ENCODE measurements around the gene PRXL2C. TPM values are rescaled to one million over a fixed set of nuclear protein-coding genes. Genes with fewer than 3 reads are reported as not detected.

PRXL2C gene
- polyA plus RNA-seq, 1 of the 3 experiments (the other 2 are of a cell fraction) = 8.4 TPM

GRCh38 chr9:96661711-96662110 is 6.6 kb upstream of the PRXL2C start (continued):
- no peak for TF ChIP-seq RXRA (IDR thresholded peaks at IDR 0.05; ENCODE audit: borderline replicate concordance, low read depth)
- no peak for TF ChIP-seq TEAD4 (IDR thresholded peaks at IDR 0.05; ENCODE audit: borderline replicate concordance, insufficient read depth)

DNA sequence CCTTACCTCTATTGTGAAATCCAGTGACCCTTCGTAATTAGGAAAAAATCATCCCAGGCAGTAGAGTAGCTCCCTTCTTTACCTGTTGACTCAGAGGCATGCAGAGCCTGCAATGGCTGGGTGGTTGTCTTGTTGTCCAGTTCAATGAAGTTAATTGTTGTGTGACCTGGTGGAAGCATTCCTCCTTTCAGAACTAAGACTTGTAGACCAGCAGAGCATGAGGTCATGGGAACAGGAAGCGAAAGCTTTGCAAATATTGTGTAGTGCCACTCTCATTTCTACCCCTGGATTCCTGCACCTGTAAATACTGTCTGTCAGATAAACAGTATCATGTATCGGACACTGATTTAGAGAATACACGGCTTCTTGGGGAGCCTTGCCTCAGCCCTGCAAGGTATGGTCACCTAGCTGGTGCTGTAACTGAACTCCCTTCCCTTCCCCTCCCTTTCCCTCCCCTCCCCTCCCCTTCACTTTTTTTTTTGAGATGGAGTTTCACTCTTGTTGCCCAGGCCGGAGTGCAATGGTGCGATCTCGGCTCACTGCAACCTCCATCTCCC is 5.7 kb upstream of the PRXL2C start:
- no peak overlapping the region for H3K4me3 ChIP-seq (ENCODE audit: low read depth in 2 of 2, low read length in 1 of 2)
- TF ChIP-seq, protein P1, sequence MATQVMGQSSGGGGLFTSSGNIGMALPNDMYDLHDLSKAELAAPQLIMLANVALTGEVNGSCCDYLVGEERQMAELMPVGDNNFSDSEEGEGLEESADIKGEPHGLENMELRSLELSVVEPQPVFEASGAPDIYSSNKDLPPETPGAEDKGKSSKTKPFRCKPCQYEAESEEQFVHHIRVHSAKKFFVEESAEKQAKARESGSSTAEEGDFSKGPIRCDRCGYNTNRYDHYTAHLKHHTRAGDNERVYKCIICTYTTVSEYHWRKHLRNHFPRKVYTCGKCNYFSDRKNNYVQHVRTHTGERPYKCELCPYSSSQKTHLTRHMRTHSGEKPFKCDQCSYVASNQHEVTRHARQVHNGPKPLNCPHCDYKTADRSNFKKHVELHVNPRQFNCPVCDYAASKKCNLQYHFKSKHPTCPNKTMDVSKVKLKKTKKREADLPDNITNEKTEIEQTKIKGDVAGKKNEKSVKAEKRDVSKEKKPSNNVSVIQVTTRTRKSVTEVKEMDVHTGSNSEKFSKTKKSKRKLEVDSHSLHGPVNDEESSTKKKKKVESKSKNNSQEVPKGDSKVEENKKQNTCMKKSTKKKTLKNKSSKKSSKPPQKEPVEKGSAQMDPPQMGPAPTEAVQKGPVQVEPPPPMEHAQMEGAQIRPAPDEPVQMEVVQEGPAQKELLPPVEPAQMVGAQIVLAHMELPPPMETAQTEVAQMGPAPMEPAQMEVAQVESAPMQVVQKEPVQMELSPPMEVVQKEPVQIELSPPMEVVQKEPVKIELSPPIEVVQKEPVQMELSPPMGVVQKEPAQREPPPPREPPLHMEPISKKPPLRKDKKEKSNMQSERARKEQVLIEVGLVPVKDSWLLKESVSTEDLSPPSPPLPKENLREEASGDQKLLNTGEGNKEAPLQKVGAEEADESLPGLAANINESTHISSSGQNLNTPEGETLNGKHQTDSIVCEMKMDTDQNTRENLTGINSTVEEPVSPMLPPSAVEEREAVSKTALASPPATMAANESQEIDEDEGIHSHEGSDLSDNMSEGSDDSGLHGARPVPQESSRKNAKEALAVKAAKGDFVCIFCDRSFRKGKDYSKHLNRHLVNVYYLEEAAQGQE (IDR thresholded peaks at IDR 0.05; ENCODE audit: low read depth, low read length) = no peak
- TF ChIP-seq RFX5 (IDR thresholded peaks at IDR 0.05; ENCODE audit: low read length) (no peak), RCOR1 (IDR thresholded peaks at IDR 0.05; ENCODE audit: low read length) (no peak), JUND (IDR thresholded peaks at IDR 0.05) (no peak), NFIC (IDR thresholded peaks at IDR 0.05; ENCODE audit: borderline replicate concordance) (no peak), SMC3 (IDR thresholded peaks at IDR 0.05; ENCODE audit: low read depth, low read length) (no peak), GABPA (IDR thresholded peaks at IDR 0.05; ENCODE audit: low read depth) (no peak), TEAD4 (IDR thresholded peaks at IDR 0.05; ENCODE audit: borderline replicate concordance, insufficient read depth) (no peak), NRF1 (IDR thresholded peaks at IDR 0.05; ENCODE audit: low read depth, low read length) (no peak), RAD21 (IDR thresholded peaks at IDR 0.05; ENCODE audit: low read length) (no peak), YY1 (IDR thresholded peaks at IDR 0.05; ENCODE audit: low read depth) (no peak), TAF1 (IDR thresholded peaks at IDR 0.05; ENCODE audit: borderline replicate concordance, low read depth, low read length) (no peak), CHD2 (IDR thresholded peaks at IDR 0.05; ENCODE audit: low read length, partially characterized antibody) (no peak)
- TF ChIP-seq, protein P2, sequence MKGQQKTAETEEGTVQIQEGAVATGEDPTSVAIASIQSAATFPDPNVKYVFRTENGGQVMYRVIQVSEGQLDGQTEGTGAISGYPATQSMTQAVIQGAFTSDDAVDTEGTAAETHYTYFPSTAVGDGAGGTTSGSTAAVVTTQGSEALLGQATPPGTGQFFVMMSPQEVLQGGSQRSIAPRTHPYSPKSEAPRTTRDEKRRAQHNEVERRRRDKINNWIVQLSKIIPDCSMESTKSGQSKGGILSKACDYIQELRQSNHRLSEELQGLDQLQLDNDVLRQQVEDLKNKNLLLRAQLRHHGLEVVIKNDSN (IDR thresholded peaks at IDR 0.05; ENCODE audit: borderline replicate concordance, low read depth) = no peak
- TF ChIP-seq, protein P3, sequence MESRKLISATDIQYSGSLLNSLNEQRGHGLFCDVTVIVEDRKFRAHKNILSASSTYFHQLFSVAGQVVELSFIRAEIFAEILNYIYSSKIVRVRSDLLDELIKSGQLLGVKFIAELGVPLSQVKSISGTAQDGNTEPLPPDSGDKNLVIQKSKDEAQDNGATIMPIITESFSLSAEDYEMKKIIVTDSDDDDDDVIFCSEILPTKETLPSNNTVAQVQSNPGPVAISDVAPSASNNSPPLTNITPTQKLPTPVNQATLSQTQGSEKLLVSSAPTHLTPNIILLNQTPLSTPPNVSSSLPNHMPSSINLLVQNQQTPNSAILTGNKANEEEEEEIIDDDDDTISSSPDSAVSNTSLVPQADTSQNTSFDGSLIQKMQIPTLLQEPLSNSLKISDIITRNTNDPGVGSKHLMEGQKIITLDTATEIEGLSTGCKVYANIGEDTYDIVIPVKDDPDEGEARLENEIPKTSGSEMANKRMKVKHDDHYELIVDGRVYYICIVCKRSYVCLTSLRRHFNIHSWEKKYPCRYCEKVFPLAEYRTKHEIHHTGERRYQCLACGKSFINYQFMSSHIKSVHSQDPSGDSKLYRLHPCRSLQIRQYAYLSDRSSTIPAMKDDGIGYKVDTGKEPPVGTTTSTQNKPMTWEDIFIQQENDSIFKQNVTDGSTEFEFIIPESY (IDR thresholded peaks at IDR 0.05; ENCODE audit: borderline replicate concordance, low read depth) = no peak
- TF ChIP-seq, protein P4, sequence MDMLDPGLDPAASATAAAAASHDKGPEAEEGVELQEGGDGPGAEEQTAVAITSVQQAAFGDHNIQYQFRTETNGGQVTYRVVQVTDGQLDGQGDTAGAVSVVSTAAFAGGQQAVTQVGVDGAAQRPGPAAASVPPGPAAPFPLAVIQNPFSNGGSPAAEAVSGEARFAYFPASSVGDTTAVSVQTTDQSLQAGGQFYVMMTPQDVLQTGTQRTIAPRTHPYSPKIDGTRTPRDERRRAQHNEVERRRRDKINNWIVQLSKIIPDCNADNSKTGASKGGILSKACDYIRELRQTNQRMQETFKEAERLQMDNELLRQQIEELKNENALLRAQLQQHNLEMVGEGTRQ (IDR thresholded peaks at IDR 0.05; ENCODE audit: borderline replicate concordance, low read depth, low read length) = no peak
- TF ChIP-seq, protein P5, sequence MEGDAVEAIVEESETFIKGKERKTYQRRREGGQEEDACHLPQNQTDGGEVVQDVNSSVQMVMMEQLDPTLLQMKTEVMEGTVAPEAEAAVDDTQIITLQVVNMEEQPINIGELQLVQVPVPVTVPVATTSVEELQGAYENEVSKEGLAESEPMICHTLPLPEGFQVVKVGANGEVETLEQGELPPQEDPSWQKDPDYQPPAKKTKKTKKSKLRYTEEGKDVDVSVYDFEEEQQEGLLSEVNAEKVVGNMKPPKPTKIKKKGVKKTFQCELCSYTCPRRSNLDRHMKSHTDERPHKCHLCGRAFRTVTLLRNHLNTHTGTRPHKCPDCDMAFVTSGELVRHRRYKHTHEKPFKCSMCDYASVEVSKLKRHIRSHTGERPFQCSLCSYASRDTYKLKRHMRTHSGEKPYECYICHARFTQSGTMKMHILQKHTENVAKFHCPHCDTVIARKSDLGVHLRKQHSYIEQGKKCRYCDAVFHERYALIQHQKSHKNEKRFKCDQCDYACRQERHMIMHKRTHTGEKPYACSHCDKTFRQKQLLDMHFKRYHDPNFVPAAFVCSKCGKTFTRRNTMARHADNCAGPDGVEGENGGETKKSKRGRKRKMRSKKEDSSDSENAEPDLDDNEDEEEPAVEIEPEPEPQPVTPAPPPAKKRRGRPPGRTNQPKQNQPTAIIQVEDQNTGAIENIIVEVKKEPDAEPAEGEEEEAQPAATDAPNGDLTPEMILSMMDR (IDR thresholded peaks at IDR 0.05) = no peak
- H3F3A ChIP-seq (replicated peaks; ENCODE audit: insufficient read depth) = peaks cover 4% of the 10 kb centered on the region
- no peaks in the 10 kb centered on the region for H3K9me2 ChIP-seq
- H2AFZ ChIP-seq (ENCODE audit: low read depth) = no peak overlapping the region
- H3K9ac ChIP-seq = no peak overlapping the region
- no peak overlapping the region for H3K27ac ChIP-seq (ENCODE audit: low read depth in 2 of 2, low read length in 1 of 2)
- H3K4me1 ChIP-seq (ENCODE audit: control insufficient read depth in 1 of 2, insufficient read depth in 2 of 2, low read depth in 1 of 2, low read length in 1 of 2) = peaks cover 0 to 2% of the 10 kb centered on the region in 2 experiments; a peak in 1 of 4 replicates
- H3K79me2 ChIP-seq (ENCODE audit: insufficient read depth) = no peaks in the 10 kb centered on the region
- no peaks in the 10 kb centered on the region for H3K27me3 ChIP-seq (ENCODE audit: insufficient read depth)
- no peaks in the 10 kb centered on the region for H3K36me3 ChIP-seq (replicated peaks in 1 of 2; ENCODE audit: control insufficient read depth in 1 of 2, insufficient read depth in 2 of 2, low read length in 1 of 2)
- no peak for DNase-seq
- no peak overlapping the region for H3K4me2 ChIP-seq
- H4K20me1 ChIP-seq (ENCODE audit: insufficient read depth) = no peaks in the 10 kb centered on the region
- ChIA-PET POLR2A (no interaction called here), CTCF (no interaction called here)
- 88% methylated on average over 7 of the region's 7 CpGs for whole genome bisulfite sequencing (ENCODE audit: low lambda C conversion rate)
- no peaks in the 10 kb centered on the region for H3K9me3 ChIP-seq
